ENCODE results near the gene COBL.

DNA sequence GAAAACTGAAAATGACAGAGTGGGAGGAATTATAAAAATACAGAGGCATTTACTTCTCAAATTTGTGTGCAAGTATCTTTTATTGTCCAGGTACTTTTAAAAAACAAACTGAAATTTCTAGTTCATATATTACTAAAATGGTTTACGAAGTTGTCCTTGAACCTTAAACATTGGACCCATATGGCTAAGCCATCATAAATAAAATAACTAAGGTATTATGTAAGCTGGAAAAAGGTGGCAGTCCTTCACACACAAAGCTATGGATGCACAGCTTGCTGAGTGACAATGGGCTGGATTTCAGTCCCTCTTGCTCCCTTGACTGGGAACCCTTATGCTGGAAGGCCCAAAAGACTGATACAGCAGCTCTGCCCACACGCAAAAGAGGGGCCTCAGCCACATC, 66.1 kb downstream of the COBL start:
- TF ChIP-seq EGR1 (IDR thresholded peaks at IDR 0.05) (no peak), RAD21 (IDR thresholded peaks at IDR 0.05; ENCODE audit: low read depth) (no peak), EP300 (IDR thresholded peaks at IDR 0.05; ENCODE audit: borderline replicate concordance) (no peak), CEBPB (IDR thresholded peaks at IDR 0.05) (no peak)
- TF ChIP-seq, protein P1, sequence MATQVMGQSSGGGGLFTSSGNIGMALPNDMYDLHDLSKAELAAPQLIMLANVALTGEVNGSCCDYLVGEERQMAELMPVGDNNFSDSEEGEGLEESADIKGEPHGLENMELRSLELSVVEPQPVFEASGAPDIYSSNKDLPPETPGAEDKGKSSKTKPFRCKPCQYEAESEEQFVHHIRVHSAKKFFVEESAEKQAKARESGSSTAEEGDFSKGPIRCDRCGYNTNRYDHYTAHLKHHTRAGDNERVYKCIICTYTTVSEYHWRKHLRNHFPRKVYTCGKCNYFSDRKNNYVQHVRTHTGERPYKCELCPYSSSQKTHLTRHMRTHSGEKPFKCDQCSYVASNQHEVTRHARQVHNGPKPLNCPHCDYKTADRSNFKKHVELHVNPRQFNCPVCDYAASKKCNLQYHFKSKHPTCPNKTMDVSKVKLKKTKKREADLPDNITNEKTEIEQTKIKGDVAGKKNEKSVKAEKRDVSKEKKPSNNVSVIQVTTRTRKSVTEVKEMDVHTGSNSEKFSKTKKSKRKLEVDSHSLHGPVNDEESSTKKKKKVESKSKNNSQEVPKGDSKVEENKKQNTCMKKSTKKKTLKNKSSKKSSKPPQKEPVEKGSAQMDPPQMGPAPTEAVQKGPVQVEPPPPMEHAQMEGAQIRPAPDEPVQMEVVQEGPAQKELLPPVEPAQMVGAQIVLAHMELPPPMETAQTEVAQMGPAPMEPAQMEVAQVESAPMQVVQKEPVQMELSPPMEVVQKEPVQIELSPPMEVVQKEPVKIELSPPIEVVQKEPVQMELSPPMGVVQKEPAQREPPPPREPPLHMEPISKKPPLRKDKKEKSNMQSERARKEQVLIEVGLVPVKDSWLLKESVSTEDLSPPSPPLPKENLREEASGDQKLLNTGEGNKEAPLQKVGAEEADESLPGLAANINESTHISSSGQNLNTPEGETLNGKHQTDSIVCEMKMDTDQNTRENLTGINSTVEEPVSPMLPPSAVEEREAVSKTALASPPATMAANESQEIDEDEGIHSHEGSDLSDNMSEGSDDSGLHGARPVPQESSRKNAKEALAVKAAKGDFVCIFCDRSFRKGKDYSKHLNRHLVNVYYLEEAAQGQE (IDR thresholded peaks at IDR 0.05; ENCODE audit: low read depth): no peak
- TF ChIP-seq, protein P2, sequence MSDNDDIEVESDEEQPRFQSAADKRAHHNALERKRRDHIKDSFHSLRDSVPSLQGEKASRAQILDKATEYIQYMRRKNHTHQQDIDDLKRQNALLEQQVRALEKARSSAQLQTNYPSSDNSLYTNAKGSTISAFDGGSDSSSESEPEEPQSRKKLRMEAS (IDR thresholded peaks at IDR 0.05): no peak
